Fibroblast of pulmonary artery (primary cell): ENCODE measurements around the gene UMAD1.
A peak's percentile ranks its signal among the peaks of the same experiment; 100 is the strongest.

Experiments
- DNase-seq: peaks from one replicate; pipeline ENCODE4 v3.0.0-alpha.2; 2010; ENCODE audit warnings: low read depth
- H3K4me3 ChIP-seq: replicated peaks from 2 replicates; pipeline ENCODE4 v1.5.1; 2011; ENCODE audit warnings: low read depth, mild to moderate bottlenecking, control low read depth, low read length, moderate library complexity
- CTCF ChIP-seq: IDR thresholded peaks from 2 replicates; pipeline ENCODE4 v1.5.1; 2011; ENCODE audit warnings: mild to moderate bottlenecking, control low read depth, low read length, inconsistent platforms; ENCODE audit errors: missing control alignments

UMAD1 gene

GRCh38 chr7:7911369-7912123 lies 271.0 kb downstream of the UMAD1 start:
- TF ChIP-seq CTCF, result no peak
- no peak overlapping the region for H3K4me3 ChIP-seq
- DNase-seq, result peak; percentile 53

- H3K4me3 ChIP-seq, result no peak overlapping the region
- TF ChIP-seq CTCF, result no peak
- DNase-seq, result no peak
Measured at GRCh38 chr7:7912937-7913336, 272.4 kb downstream of the UMAD1 start.

GRCh38 chr7:7913504-7913903 lies 273.0 kb downstream of the UMAD1 start:
- no peak overlapping the region for H3K4me3 ChIP-seq
- TF ChIP-seq CTCF, result no peak
- DNase-seq, result no peak

GRCh38 chr7:7914547-7914946 lies 274.0 kb downstream of the UMAD1 start:
- no peak overlapping the region for H3K4me3 ChIP-seq
- no peak for DNase-seq
- TF ChIP-seq CTCF, result no peak

- TF ChIP-seq CTCF, result no peak
- H3K4me3 ChIP-seq, result no peak overlapping the region
- DNase-seq, result no peak
Measured at GRCh38 chr7:7916064-7916463, 275.5 kb downstream of the UMAD1 start.

GRCh38 chr7:7917593-7917992 lies 277.0 kb downstream of the UMAD1 start:
- no peak for TF ChIP-seq CTCF
- H3K4me3 ChIP-seq, result no peak overlapping the region
- no peak for DNase-seq
